H1 (cell line): Measurements from ENCODE around the gene HDHD5. TPM values are rescaled to one million over a fixed set of nuclear protein-coding genes. Genes with fewer than 3 reads are reported as not detected.
A peak's percentile ranks its signal among the peaks of the same experiment; 100 is the strongest.

Experiments used
- CTCF ChIA-PET: fragments of 300-600 bp; sonication (Branson Sonifier 250); formaldehyde crosslinking; loops from one replicate; lab custom pipeline; 2021; ENCODE audit not compliant: partially characterized antibody; lab: Charles Lee
- POLR2A ChIA-PET: fragments of 300-600 bp; sonication (Branson Sonifier 250); formaldehyde crosslinking; loops from one replicate; lab custom pipeline; 2021; ENCODE audit warnings: inconsistent platforms; ENCODE audit not compliant: partially characterized antibody; lab: Charles Lee
- DNase-seq, 2 experiments: peaks; one replicate each; pipeline versions ENCODE4 v3.0.0 to v3.0.0-alpha.2; 2010 to 2022; ENCODE audit warnings: low spot score in 2 of 2, low read depth in 1 of 2, mixed read lengths in 1 of 2
- FAIRE-seq: peaks from 2 replicates; lab custom pipeline; 2011; peaks lifted over from hg19 to GRCh38; lab: Jason Lieb, UNC
- H2AFZ ChIP-seq: 2 replicates; pipeline ENCODE4 v1.8.1; 2012; ENCODE audit warnings: low read length, inconsistent platforms
- H2AK5ac ChIP-seq: 2 replicates; pipeline ENCODE4 v1.6.1; 2013; ENCODE audit warnings: low read depth, low read length
- H2BK120ac ChIP-seq: replicated peaks from 2 replicates; pipeline ENCODE3; 2013; ENCODE audit warnings: low read depth, low read length, inconsistent platforms
- H2BK12ac ChIP-seq: 2 replicates; pipeline ENCODE4 v1.6.1; 2013; ENCODE audit warnings: low read depth, low read length
- H2BK15ac ChIP-seq: 2 replicates; pipeline ENCODE4 v1.6.1; 2013; ENCODE audit warnings: low read length
- H2BK20ac ChIP-seq: 2 replicates; pipeline ENCODE4 v1.6.1; 2013; ENCODE audit warnings: low read length
- H2BK5ac ChIP-seq: 2 replicates; pipeline ENCODE4 v1.6.1; 2013; ENCODE audit warnings: low read depth, low read length
- H3K14ac ChIP-seq: 2 replicates; pipeline ENCODE4 v1.6.1; 2013; ENCODE audit warnings: inconsistent platforms; ENCODE audit not compliant: insufficient read length
- H3K18ac ChIP-seq: 2 replicates; pipeline ENCODE4 v1.6.1; 2013; ENCODE audit warnings: low read length; ENCODE audit errors: extremely low read depth
- H3K23ac ChIP-seq: 2 replicates; pipeline ENCODE4 v1.6.1; 2013; ENCODE audit warnings: inconsistent platforms; ENCODE audit not compliant: insufficient read length
- H3K23me2 ChIP-seq: 2 replicates; pipeline ENCODE4 v1.6.1; 2013; ENCODE audit warnings: low read depth, low read length
- H3K27ac ChIP-seq: 2 replicates; pipeline ENCODE4 v1.6.1; 2011; ENCODE audit warnings: low read depth, low read length, inconsistent platforms
- H3K27me3 ChIP-seq, 4 experiments: replicated peaks in 1 of 4; 1 replicate in 1 of 4; 2 replicates in 3 of 4; pipeline versions ENCODE4 v1.6.1 to v1.8.1; 2011 to 2013; ENCODE audit warnings: low read length in 3 of 4, mild to moderate bottlenecking in 3 of 4, inconsistent platforms in 2 of 4, mixed read lengths in 2 of 4, moderate library complexity in 1 of 4; ENCODE audit not compliant: control insufficient read depth in 3 of 4, insufficient read depth in 3 of 4; ENCODE audit errors: extremely low read depth in 1 of 4
- H3K36me3 ChIP-seq, 4 experiments: 2 replicates each; pipeline versions ENCODE4 v1.6.1 to v1.8.1; 2011 to 2013; ENCODE audit warnings: mild to moderate bottlenecking in 4 of 4, low read length in 3 of 4, moderate library complexity in 2 of 4, control low read depth in 1 of 4, inconsistent platforms in 1 of 4; ENCODE audit not compliant: insufficient read depth in 4 of 4, control insufficient read depth in 2 of 4
- H3K4ac ChIP-seq: replicated peaks from 2 replicates; pipeline ENCODE3; 2013; ENCODE audit warnings: low read length, low read depth, mixed read lengths, inconsistent platforms; ENCODE audit not compliant: insufficient read length
- H3K4me1 ChIP-seq, 4 experiments: replicated peaks in 1 of 4; 1 replicate in 1 of 4; 2 replicates in 3 of 4; pipeline versions ENCODE4 v1.6.1 to v1.8.1; 2011 to 2013; ENCODE audit warnings: low read length in 3 of 4, inconsistent platforms in 2 of 4, mixed read lengths in 1 of 4; ENCODE audit not compliant: insufficient read depth in 4 of 4, control insufficient read depth in 3 of 4
- H3K4me2 ChIP-seq, 2 experiments: 2 replicates each; pipeline versions ENCODE4 v1.6.1 to v1.8.1; 2011 to 2013; ENCODE audit warnings: low read depth in 2 of 2, low read length in 2 of 2, control low read depth in 1 of 2, inconsistent platforms in 1 of 2, mild to moderate bottlenecking in 1 of 2; ENCODE audit not compliant: insufficient read depth in 1 of 2
- H3K4me3 ChIP-seq, 4 experiments: fragments of 200-600, 300-600 bp in 1 of 4; sonication (generic), shearing (Covaris generic), sonication (Bioruptor Twin) in 1 of 4; 2 replicates each; pipeline versions ENCODE4 v1.5.1 to v1.8.1; 2011 to 2016; ENCODE audit warnings: low read length in 4 of 4, low read depth in 3 of 4, control low read depth in 2 of 4, inconsistent platforms in 2 of 4, mild to moderate bottlenecking in 2 of 4, mixed read lengths in 1 of 4, moderate library complexity in 1 of 4; ENCODE audit not compliant: insufficient read depth in 2 of 4; ENCODE audit errors: extremely low read depth in 1 of 4
- H3K56ac ChIP-seq: replicated peaks from 2 replicates; pipeline ENCODE3; 2013; ENCODE audit warnings: low read depth, mild to moderate bottlenecking, mixed read lengths, low read length, inconsistent platforms; ENCODE audit not compliant: insufficient read length
- H3K79me1 ChIP-seq: 2 replicates; pipeline ENCODE4 v1.6.1; 2013; ENCODE audit warnings: low read depth, low read length, control low read depth
- H3K79me2 ChIP-seq, 2 experiments: 2 replicates each; pipeline versions ENCODE4 v1.6.1 to v1.8.1; 2012 to 2013; ENCODE audit warnings: low read length in 2 of 2, mild to moderate bottlenecking in 2 of 2, inconsistent platforms in 1 of 2; ENCODE audit not compliant: insufficient read depth in 2 of 2, control insufficient read depth in 1 of 2
- H3K9ac ChIP-seq, 4 experiments: replicated peaks in 1 of 4; 1 replicate in 1 of 4; 2 replicates in 3 of 4; pipeline versions ENCODE4 v1.6.1 to v1.8.1; 2011 to 2013; ENCODE audit warnings: low read depth in 3 of 4, low read length in 3 of 4, control low read depth in 2 of 4, mild to moderate bottlenecking in 2 of 4, moderate library complexity in 2 of 4, inconsistent platforms in 1 of 4; ENCODE audit errors: extremely low read depth in 1 of 4
- H3K9me3 ChIP-seq, 2 experiments: 2 replicates each; pipeline versions ENCODE4 v1.6.1 to v1.8.1; 2012 to 2013; ENCODE audit warnings: mild to moderate bottlenecking in 2 of 2, moderate library complexity in 2 of 2, control low read depth in 1 of 2, inconsistent platforms in 1 of 2, low read depth in 1 of 2, low read length in 1 of 2, mixed read lengths in 1 of 2; ENCODE audit not compliant: insufficient read depth in 2 of 2
- H4K20me1 ChIP-seq, 2 experiments: replicated peaks in 1 of 2; 2 replicates each; pipeline versions ENCODE3 to v1.8.1; 2011 to 2013; ENCODE audit warnings: inconsistent platforms in 2 of 2, low read length in 2 of 2, mild to moderate bottlenecking in 1 of 2; ENCODE audit not compliant: insufficient read depth in 2 of 2, control insufficient read depth in 1 of 2
- H4K5ac ChIP-seq: 2 replicates; pipeline ENCODE4 v1.6.1; 2013; ENCODE audit warnings: low read length, low read depth, mixed read lengths, inconsistent platforms; ENCODE audit not compliant: insufficient read length
- H4K8ac ChIP-seq: 2 replicates; pipeline ENCODE4 v1.8.0; 2013; ENCODE audit warnings: mild to moderate bottlenecking, moderate library complexity, low read length, inconsistent platforms; ENCODE audit not compliant: insufficient read depth; ENCODE audit errors: extremely low read depth
- H4K91ac ChIP-seq: replicated peaks from 2 replicates; pipeline ENCODE3; 2013; ENCODE audit warnings: low read length, mixed read lengths, inconsistent platforms; ENCODE audit not compliant: insufficient read length
- BACH1 ChIP-seq: IDR thresholded peaks from 2 replicates; pipeline ENCODE4 v1.6.1; 2012; ENCODE audit warnings: low read length, improper control_type of control experiment
- BRCA1 ChIP-seq: IDR thresholded peaks from 2 replicates; pipeline ENCODE4 v1.6.1; 2012; ENCODE audit warnings: low read depth, low read length, improper control_type of control experiment
- CHD1 ChIP-seq: IDR thresholded peaks from 2 replicates; pipeline ENCODE4 v1.6.1; 2012; ENCODE audit warnings: low read depth, low read length, improper control_type of control experiment
- CHD2 ChIP-seq: IDR thresholded peaks from 2 replicates; pipeline ENCODE4 v1.6.1; 2012; ENCODE audit warnings: low read length, improper control_type of control experiment
- E2F6 ChIP-seq: IDR thresholded peaks from 2 replicates; pipeline ENCODE4 v1.6.1; 2012; ENCODE audit warnings: inconsistent platforms
- KDM5A ChIP-seq: fragments of 200-600 bp; IDR thresholded peaks from 2 replicates; pipeline ENCODE4 v1.7.1; 2012; ENCODE audit warnings: mild to moderate bottlenecking, low read length, inconsistent platforms, mixed read lengths
- RAD21 ChIP-seq, 2 experiments: IDR thresholded peaks in 1 of 2; conservative IDR thresholded peaks in 1 of 2; 2 replicates each; pipeline ENCODE4 v1.6.1; 2011; ENCODE audit warnings: low read depth in 2 of 2, low read length in 2 of 2, improper control_type of control experiment in 1 of 2, inconsistent platforms in 1 of 2, mild to moderate bottlenecking in 1 of 2, moderate library complexity in 1 of 2
- RNF2 ChIP-seq: fragments of 200-900, 300-1000 bp; sonication (generic); IDR thresholded peaks from 2 replicates; pipeline ENCODE4 v1.7.1; 2016; ENCODE audit warnings: borderline replicate concordance, low read depth, mild to moderate bottlenecking, antibody characterized with exemption, low read length; ENCODE audit not compliant: poor library complexity, severe bottlenecking; ENCODE audit errors: missing control alignments
- SP1 ChIP-seq: IDR thresholded peaks from 2 replicates; pipeline ENCODE4 v1.6.1; 2011; ENCODE audit warnings: low read depth, low read length
- TCF12 ChIP-seq: IDR thresholded peaks from 2 replicates; pipeline ENCODE4 v1.6.1; 2011; ENCODE audit warnings: low read depth, mild to moderate bottlenecking, low read length
- WGBS, 2 experiments: shearing (Covaris generic) in 1 of 2; methylation state at CpG; one replicate each; pipeline versions ENCODE4 v1.1.6 to v1.1.7; 2013 to 2015; ENCODE audit warnings: low lambda C conversion rate in 2 of 2, mixed read lengths in 2 of 2, inconsistent platforms in 1 of 2, low coverage in 1 of 2, missing lambda C conversion rate in 1 of 2; ENCODE audit not compliant: insufficient replicate concordance in 2 of 2, insufficient coverage in 1 of 2, insufficient read length in 1 of 2; ENCODE audit errors: extremely low coverage in 1 of 2, missing lambda C conversion rate in 1 of 2; 5-methylcytosine and 5-hydroxymethylcytosine counted together
- polyA plus RNA-seq, 7 experiments: library from polyadenylated mRNA; depleted of rRNA in 3 of 7; stranded (reverse) in 5 of 7; unstranded in 2 of 7; fragments of >200 nt in 5 of 7; fragments of 200-250 nt in 2 of 7; gene quantifications; 1 replicate in 5 of 7; 2 replicates in 1 of 7; 4 replicates in 1 of 7; pipeline versions ENCODE4 v1.2.1 to v1.2.3, GENCODE V29; 2011 to 2013; ENCODE audit warnings: missing spikeins in 2 of 7, mixed read lengths in 2 of 7
- total RNA-seq: library from RNA; stranded (reverse); fragmentation: NEBNext Ultra II Directional; extraction: Animal tissue kit (Norgen Biotek cat#: 25700); gene quantifications from 2 replicates; pipeline ENCODE4 v1.2.1, GENCODE V29; 2021

The HDHD5 gene
- total and polyA plus RNA-seq, 2 of the 8 experiments (the other 6 are each of a cell fraction or from before 2014, with no cell fraction given) = 68.3 to 123 TPM

DNA sequence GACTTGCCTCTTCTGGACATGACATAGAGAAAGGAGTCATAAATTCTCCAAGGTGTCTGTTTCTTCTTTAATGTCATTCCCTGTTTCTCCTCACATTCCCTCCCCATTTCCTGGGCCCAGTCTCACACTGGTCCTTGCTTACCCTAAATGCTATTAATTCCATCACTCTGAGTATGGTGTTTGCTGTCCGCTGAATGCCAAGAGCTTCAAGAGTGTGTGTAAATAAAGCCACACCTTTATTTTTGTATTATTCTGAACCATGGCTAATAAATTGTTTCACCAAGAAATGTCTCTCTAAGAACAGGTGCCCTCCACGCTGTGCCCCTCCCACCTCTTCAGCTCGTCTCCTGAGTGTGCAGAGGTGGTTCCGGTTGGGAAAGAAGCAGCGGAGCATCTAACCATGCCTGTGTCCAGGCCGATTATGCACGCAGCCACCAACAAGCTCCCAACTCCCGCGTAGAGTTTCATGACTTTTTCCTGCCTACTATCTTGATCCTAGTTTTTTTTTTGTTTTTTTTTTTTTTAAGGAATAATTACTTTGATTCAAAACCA is 46.5 kb downstream of the HDHD5 start:
- Histone ChIP-seq H2BK120ac (no peak overlapping the region), H3K27ac (no peak overlapping the region), H2BK12ac (no peak overlapping the region), H4K20me1 (peaks cover 0 to 2% of the 10 kb centered on the region in 2 experiments), H2BK20ac (no peak overlapping the region), H4K91ac (no peak overlapping the region), H3K79me2 (no peaks in the 10 kb centered on the region), H3K23ac (no peak overlapping the region), H3K79me1 (0 out of 2 replicates have a peak, but pooled peaks cover 2% of the 10 kb centered on the region), H2BK15ac (no peak overlapping the region), H3K4me3 (no peak overlapping the region), H4K5ac (no peak overlapping the region), H3K9me3 (no peaks in the 10 kb centered on the region), H2AK5ac (0 out of 2 replicates have a peak overlapping the region, but pooled peaks have one; percentile 39), H2BK5ac (no peak overlapping the region), H3K9ac (no peak overlapping the region), H3K4me2 (no peak overlapping the region), H3K4ac (no peak overlapping the region), H2AFZ (no peak overlapping the region), H4K8ac (no peak overlapping the region), H3K23me2 (no peaks in the 10 kb centered on the region), H3K4me1 (peaks cover 2 to 4% (median 4%) of the 10 kb centered on the region in 4 experiments; a peak in 4 of 7 replicates), H3K56ac (no peak overlapping the region), H3K18ac (no peak overlapping the region), H3K27me3 (peaks cover 0 to 1% (median 0%) of the 10 kb centered on the region in 4 experiments; a peak in 1 of 7 replicates), H3K14ac (no peak overlapping the region), H3K36me3 (peaks cover 0 to 11% (median 2%) of the 10 kb centered on the region in 4 experiments; a peak in 1 of 8 replicates)
- CTCF ChIA-PET = interaction anchor here (1.0 to 1.4 kb wide), 2 partner anchors 10 to 17 kb away, joined by 3 to 7 read pairs; no protein-coding TSS in a partner anchor
- DNase-seq = no peak
- no peak for FAIRE-seq
- 94% methylated on average over 9 of the region's 9 CpGs; no CpG with 5 or more reads in 1 of the 2 experiments for WGBS, 2 experiments
- POLR2A ChIA-PET = interaction anchor here (0.7 to 1.0 kb wide), 2 partner anchors 18 to 286 kb away, joined by 3 to 5 read pairs; no protein-coding TSS in a partner anchor
- no peak for TF ChIP-seq SP1
- no peak for TF ChIP-seq RAD21 (IDR thresholded peaks at IDR 0.05 in 1 of 2, conservative IDR thresholded peaks at IDR 0.05 in 1 of 2; ENCODE audit: low read depth in 2 of 2, low read length in 2 of 2)
- no peak for TF ChIP-seq RNF2
- no peak for TF ChIP-seq CHD2
- no peak for TF ChIP-seq BRCA1
- no peak for TF ChIP-seq E2F6
- no peak for TF ChIP-seq BACH1
- no peak for TF ChIP-seq CHD1
- TF ChIP-seq KDM5A = no peak
- no peak for TF ChIP-seq TCF12
